GM19238 (cell line): ENCODE measurements around the gene DYSF.

Experiments used
- DNase-seq: peaks from one replicate; pipeline ENCODE4 v3.0.0; 2011; ENCODE audit warnings: low spot score; ENCODE audit not compliant: insufficient read length

The DYSF gene

DNA sequence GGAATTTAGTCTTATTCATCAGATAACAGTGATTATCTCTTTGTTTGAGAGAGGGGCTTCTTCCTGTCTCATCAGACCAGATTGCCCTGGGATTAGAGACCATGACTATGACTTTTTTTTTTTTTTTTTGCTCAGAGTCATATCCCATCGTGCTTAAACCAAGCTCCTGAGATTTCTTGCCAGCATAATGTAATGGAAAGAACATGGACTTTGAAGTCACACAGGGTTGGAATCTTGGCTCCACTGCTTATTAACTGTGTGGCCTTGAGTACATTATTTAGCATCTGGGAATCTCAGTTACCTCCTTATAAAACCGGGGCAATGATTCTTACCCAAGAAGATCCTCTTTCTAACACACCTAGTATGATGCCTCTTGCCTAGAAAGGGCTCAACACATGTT lies 268.3 kb downstream of the DYSF start:
- no peak for DNase-seq

DNA sequence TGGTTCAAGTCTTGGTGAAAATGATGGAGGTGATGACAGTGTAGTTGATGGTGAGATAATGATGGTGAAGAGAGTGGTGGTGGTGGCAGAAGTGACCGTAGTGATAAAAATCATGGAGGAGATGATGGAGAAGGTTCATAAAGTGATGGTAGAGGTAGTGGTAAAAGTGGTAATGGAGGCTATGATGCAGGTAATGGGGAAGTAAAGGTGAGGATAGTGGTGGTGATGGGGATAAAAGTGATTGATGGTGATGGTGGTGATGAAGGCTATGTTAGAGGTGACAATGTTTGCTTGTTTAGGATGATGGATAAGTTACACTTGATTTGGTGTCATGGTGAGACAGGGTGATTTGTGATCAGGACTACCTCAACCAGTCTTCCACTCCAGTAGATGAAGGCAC lies 268.9 kb downstream of the DYSF start:
- DNase-seq: no peak

DNA sequence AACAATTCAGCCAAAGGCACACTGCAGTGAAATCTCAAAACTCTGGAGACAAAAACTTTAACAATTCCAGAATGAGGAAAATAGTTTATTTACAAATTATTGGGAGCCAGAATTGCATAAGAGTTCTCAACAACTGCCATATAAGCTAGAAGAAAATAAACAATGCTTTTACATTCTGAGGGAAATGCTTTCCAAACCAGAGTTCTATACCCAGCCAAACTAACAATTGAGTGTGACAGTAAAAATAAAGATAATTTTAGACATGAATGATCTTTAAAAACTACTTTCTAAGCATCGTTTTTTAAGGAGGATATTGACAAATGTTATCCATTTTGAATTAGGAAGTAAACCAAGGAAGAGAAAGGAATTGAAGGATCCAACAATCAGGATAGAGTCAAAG lies 271.4 kb downstream of the DYSF start:
- no peak for DNase-seq

DNA sequence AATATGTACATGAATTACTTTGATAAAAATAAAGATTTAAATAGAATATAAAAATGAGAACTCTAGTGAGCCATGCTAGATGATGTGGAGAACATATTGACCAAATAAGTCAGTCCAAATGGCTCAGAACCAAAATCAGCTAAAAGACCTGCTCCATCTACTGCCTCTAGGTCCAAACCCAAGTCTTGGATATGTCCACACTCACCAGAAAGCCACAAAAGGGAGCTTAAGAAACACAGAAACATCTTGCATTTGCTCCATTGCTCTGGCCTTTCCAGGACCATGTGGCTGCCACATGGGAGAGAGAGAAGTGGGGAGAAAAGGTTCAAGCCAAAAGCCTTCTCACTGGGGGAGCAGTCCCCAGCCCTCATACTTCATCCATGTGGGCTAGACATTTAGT lies 272.5 kb downstream of the DYSF start:
- DNase-seq: no peak

DNA sequence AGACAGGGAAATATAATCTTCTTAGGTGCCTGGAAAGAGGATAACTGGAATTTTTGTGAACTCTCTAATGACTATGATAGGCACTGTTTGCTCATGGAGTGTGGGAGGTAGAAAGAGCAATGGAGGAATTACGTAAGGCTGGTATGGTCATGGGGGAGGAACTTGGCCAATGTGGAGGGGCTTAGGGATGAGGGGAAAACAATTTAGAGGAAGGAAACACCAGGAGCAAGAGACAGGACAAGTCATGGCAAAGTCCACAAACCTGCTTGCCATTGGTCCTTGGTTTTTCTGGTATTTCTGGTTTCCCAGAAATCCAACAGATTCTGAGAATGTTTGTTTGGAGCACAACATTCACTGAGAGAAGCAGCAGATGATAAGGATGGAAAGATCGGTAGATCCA lies 274.2 kb downstream of the DYSF start:
- no peak for DNase-seq

DNA sequence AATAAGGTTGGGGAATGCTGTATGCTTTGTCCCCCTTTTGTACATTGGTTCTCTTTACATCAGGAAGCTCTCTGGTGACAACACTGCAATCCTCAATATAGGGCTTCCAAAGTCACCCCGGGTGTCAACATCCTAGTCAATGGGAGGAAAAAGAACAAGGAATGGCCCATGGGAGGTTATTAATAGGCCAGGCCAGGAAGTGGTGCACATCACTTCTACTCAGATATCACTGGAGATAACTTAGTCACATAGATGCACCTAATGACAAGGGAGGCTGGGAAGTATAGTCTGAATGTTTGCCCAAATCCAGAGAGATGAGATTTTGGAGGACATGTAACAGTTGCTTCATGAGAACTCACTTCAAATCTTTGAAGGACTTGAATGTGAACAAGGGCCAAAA lies 274.7 kb downstream of the DYSF start:
- DNase-seq: no peak

DNA sequence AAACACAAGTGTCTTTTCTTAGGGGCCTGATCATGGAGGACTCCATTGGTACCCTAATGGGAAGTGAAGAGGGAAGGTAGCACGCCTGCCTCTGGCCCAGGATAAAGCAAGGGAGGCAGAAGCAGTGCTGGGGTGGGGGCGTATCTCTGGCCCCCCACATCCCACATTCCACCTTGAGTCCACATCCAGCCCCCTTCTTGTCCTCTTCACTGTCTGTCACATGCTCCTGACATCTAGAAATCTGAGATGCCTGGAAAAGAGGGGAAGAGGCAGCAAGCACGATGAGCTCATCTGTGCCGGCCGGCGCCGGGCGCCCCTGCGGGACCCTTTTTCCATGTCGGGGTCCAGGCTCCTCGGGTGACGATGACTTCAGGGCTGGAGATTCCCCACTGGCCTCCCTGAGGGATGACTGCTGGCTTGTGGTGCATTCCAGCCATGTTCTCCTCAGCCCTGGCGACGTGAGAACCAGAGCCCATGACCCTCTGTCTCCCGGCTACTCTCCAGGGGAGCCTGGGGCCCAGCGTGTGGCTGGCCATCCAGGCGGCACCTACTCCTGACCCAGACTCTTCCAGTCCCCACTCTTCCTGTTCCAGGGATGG lies 277.5 kb downstream of the DYSF start:
- DNase-seq: no peak

DNA sequence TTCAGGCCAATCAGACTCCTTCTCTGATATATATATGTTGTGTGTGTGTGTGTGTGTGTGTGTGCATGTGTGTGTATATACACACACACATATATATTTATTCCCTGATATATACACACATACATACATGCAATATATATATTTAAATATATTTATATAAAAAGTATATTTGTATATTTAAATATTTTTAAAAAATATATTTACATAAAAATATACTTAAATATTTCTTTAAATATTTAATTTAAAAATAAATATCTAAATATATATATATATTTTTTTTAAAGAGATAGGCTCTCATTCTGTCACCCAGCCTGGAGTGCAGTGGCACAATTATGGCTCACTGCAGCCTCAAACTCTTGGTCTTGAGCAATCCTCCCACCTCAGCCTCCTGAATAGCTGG lies 281.3 kb downstream of the DYSF start:
- DNase-seq: no peak

DNA sequence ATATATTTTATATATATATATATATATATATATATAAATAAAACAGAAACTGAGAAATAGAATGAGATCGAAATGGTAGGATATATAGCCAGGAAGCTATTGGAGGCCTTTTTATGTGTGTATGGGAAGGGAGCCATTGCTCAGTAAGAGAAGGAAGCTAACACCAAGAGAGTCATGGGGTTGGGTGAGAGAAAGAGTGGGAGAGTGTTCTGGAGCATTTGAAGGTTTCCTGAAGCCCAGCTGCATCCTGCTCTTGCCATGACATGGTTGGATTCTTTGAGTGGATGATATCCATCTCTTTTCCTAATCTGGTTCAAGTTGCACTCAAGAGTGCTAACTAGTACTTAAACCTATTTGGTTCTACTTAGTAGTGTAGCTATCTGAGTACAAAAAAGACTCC lies 282.3 kb downstream of the DYSF start:
- no peak for DNase-seq
